HCT116 (cell line): Measurements from ENCODE around the gene ZNF282. TPM values are rescaled to one million over a fixed set of nuclear protein-coding genes. Genes with fewer than 3 reads are reported as not detected.
A peak's percentile ranks its signal among the peaks of the same experiment; 100 is the strongest.

Experiments used
- ATAC-seq: fragments of 200-7000 bp; cut with Tn5 transposase; 2 replicates; pipeline ENCODE4 v1.9.1; 2020; ENCODE audit warnings: mild to moderate bottlenecking, moderate library complexity
- BruUV-seq: library from RNA; stranded (reverse); fragments of 400-500 nt; replicated peaks from 2 replicates; lab custom pipeline; 2021; lab: Mats Ljungman, UMichigan
- CTCF ChIA-PET: fragments of 300-600 bp; sonication (Branson Sonifier 250); formaldehyde crosslinking; loops from one replicate; lab custom pipeline; 2021; ENCODE audit warnings: antibody characterized with exemption; lab: Charles Lee
- POLR2A ChIA-PET: fragments of 300-600, 350-600 bp; sonication (Branson Sonifier 250); formaldehyde crosslinking; loops from one replicate; lab custom pipeline; 2021; ENCODE audit warnings: antibody characterized with exemption; lab: Charles Lee
- RAD21 ChIA-PET, 2 experiments: fragments of 300-600 bp; sonication (Branson Sonifier 250); formaldehyde crosslinking; loops; one replicate each; lab custom pipeline; 2023; ENCODE audit warnings: low total read pairs in 2 of 2; ENCODE audit not compliant: uncharacterized antibody in 2 of 2, unreplicated experiment in 2 of 2, low non-redundant PET in 1 of 2; lab: Charles Lee
- DNase-seq: peaks from one replicate; pipeline ENCODE4 v3.0.0-alpha.2; 2010; ENCODE audit warnings: low read depth, low spot score
- H2AFZ ChIP-seq: fragments of 200-600 bp; shearing (Covaris generic), sonication (generic); 2 replicates; pipeline ENCODE4 v1.6.1; 2017; ENCODE audit warnings: low read depth, mixed run types, mixed read lengths, antibody characterized with exemption, low read length; ENCODE audit not compliant: poor library complexity, severe bottlenecking
- H3K27ac ChIP-seq: 2 replicates; pipeline ENCODE4 v1.5.1; 2012; ENCODE audit warnings: low read depth, low read length
- H3K27me3 ChIP-seq: fragments of 200-600 bp; sonication (generic); 2 replicates; pipeline ENCODE4 v1.6.1; 2016; ENCODE audit warnings: mixed run types, low read length, mixed read lengths; ENCODE audit not compliant: insufficient read depth
- H3K36me3 ChIP-seq, 2 experiments: fragments of 200-500 bp in 1 of 2; fragments of 200-600 bp in 1 of 2; sonication (Bioruptor generic) in 1 of 2; sonication (generic) in 1 of 2; 2 replicates each; pipeline versions ENCODE4 v1.5.1 to v1.6.1; 2014 to 2016; ENCODE audit warnings: low read length in 2 of 2, inconsistent platforms in 1 of 2, mixed read lengths in 1 of 2, mixed run types in 1 of 2; ENCODE audit not compliant: insufficient read depth in 2 of 2, control insufficient read depth in 1 of 2
- H3K4me1 ChIP-seq, 2 experiments: fragments of 200-600 bp in 1 of 2; sonication (generic) in 1 of 2; 2 replicates each; pipeline versions ENCODE4 v1.5.1 to v1.6.1; 2012 to 2017; ENCODE audit warnings: low read length in 2 of 2, inconsistent platforms in 1 of 2, mild to moderate bottlenecking in 1 of 2, mixed read lengths in 1 of 2, mixed run types in 1 of 2, moderate library complexity in 1 of 2; ENCODE audit not compliant: insufficient read depth in 2 of 2, control insufficient read depth in 1 of 2
- H3K4me2 ChIP-seq: fragments of 200-600 bp; sonication (generic); 2 replicates; pipeline ENCODE4 v1.6.1; 2017; ENCODE audit warnings: mixed run types, low read length, mixed read lengths
- H3K4me3 ChIP-seq, 2 experiments: fragments of 200-600 bp in 1 of 2; sonication (generic) in 1 of 2; replicated peaks in 1 of 2; 2 replicates each; pipeline ENCODE4 v1.5.1; 2011 to 2016; ENCODE audit warnings: low read length in 2 of 2, control low read depth in 1 of 2, low read depth in 1 of 2, mild to moderate bottlenecking in 1 of 2, mixed read lengths in 1 of 2, mixed run types in 1 of 2
- H3K79me2 ChIP-seq: fragments of 200-600 bp; sonication (generic); 2 replicates; pipeline ENCODE4 v1.6.1; 2017; ENCODE audit warnings: mild to moderate bottlenecking, mixed run types, low read length, moderate library complexity, mixed read lengths; ENCODE audit not compliant: insufficient read depth
- H3K9ac ChIP-seq: fragments of 200-600 bp; sonication (generic); 2 replicates; pipeline ENCODE4 v1.6.1; 2016; ENCODE audit warnings: low read length, mixed read lengths
- H3K9me2 ChIP-seq: fragments of 200-600 bp; sonication (generic), shearing (Covaris generic); 2 replicates; pipeline ENCODE4 v1.6.1; 2017; ENCODE audit warnings: mixed run types, mild to moderate bottlenecking, moderate library complexity; ENCODE audit not compliant: insufficient read depth
- H3K9me3 ChIP-seq, 2 experiments: fragments of 200-500 bp in 1 of 2; fragments of 200-600 bp in 1 of 2; sonication (Bioruptor generic) in 1 of 2; sonication (generic) in 1 of 2; 2 replicates each; pipeline ENCODE4 v1.6.1; 2014 to 2017; ENCODE audit warnings: low read length in 2 of 2, mixed read lengths in 2 of 2, inconsistent platforms in 1 of 2, low read depth in 1 of 2, mild to moderate bottlenecking in 1 of 2, mixed run types in 1 of 2, moderate library complexity in 1 of 2; ENCODE audit not compliant: control insufficient read depth in 1 of 2, insufficient read depth in 1 of 2
- H4K20me1 ChIP-seq: fragments of 200-600 bp; sonication (generic), shearing (Covaris generic); 2 replicates; pipeline ENCODE4 v1.6.1; 2017; ENCODE audit warnings: mixed run types, mild to moderate bottlenecking, moderate library complexity; ENCODE audit not compliant: insufficient read depth
- CBX3 ChIP-seq: IDR thresholded peaks from 2 replicates; pipeline ENCODE4 v1.6.1; 2012; ENCODE audit warnings: low read depth
- FOSL1 ChIP-seq: IDR thresholded peaks from 2 replicates; pipeline ENCODE4 v1.6.1; 2012; ENCODE audit warnings: low read depth
- JUND ChIP-seq: IDR thresholded peaks from 2 replicates; pipeline ENCODE4 v1.6.1; 2012
- RAD21 ChIP-seq: IDR thresholded peaks from 2 replicates; pipeline ENCODE4 v1.6.1; 2012; ENCODE audit warnings: low read depth, mild to moderate bottlenecking
- SP1 ChIP-seq: IDR thresholded peaks from 2 replicates; pipeline ENCODE4 v1.6.1; 2012; ENCODE audit warnings: low read depth
- TCF7L2 ChIP-seq: IDR thresholded peaks from 2 replicates; pipeline ENCODE4 v1.7.0; 2011; ENCODE audit warnings: borderline replicate concordance, inconsistent platforms; ENCODE audit not compliant: insufficient read depth, insufficient read length; ENCODE audit errors: extremely low read depth
- intact Hi-C: fragments of 100-400 bp; cut with micrococcal nuclease; formaldehyde crosslinking; loops from 2 replicates; pipeline ENCODE4 v1.10.0; 2022
- total RNA-seq: library from RNA; stranded (reverse); gene quantifications from one replicate; pipeline ENCODE4 v1.2.1, GENCODE V29; 2021; ENCODE audit not compliant: unreplicated experiment
- TF ChIP-seq, protein P1 (sequence below), 3 experiments: fragments of 200-600 bp in 1 of 3; sonication (generic) in 1 of 3; IDR thresholded peaks in 2 of 3; conservative IDR thresholded peaks in 1 of 3; 2 replicates each; pipeline ENCODE4 v1.5.1; 2012 to 2017; ENCODE audit warnings: low read depth in 2 of 3, low read length in 2 of 3, antibody characterized with exemption in 1 of 3, borderline replicate concordance in 1 of 3, control low read depth in 1 of 3, mild to moderate bottlenecking in 1 of 3, mixed read lengths in 1 of 3, mixed run types in 1 of 3, moderate library complexity in 1 of 3; ENCODE audit not compliant: insufficient read depth in 1 of 3

ZNF282 gene
- total RNA-seq, 1 experiment from 2014 or later: 30.4 TPM

DNA sequence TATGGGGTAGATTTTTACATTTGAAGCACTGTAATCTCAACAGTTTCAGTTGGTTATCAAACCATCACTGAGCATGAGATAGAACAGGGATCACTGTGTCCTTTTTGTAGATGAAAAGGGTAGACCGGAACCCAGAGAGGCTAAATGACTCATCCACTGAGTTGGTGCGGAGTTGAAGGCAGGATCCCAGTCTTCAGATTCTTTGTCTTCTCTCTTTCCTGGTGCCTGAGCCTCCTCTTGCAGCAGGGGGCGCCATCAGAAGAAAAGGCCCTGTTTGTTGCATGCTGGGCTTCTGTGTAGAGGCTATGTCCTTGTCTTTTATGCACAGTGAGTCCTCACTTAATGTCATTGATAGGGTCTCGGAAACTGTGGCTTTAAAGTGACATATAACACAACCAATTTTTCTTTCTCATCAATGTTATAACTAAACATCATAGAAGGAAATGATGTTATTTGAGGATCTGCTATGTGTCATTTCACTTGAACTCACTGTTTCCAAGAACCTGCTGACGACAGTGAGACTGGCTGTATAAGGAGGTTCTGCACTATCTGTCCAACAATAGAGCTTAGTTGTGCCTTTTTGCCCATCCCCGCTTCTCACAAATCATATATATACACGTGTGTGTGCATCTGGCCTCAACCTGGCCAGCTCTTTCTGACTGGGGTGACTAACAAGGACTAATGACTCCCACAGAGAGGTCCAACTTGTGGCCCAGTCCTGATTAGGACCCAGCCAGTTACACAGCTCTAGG, 14.3 kb downstream of the ZNF282 start:
- peak; percentile 12 for TF ChIP-seq TCF7L2
- TF ChIP-seq, protein P1, sequence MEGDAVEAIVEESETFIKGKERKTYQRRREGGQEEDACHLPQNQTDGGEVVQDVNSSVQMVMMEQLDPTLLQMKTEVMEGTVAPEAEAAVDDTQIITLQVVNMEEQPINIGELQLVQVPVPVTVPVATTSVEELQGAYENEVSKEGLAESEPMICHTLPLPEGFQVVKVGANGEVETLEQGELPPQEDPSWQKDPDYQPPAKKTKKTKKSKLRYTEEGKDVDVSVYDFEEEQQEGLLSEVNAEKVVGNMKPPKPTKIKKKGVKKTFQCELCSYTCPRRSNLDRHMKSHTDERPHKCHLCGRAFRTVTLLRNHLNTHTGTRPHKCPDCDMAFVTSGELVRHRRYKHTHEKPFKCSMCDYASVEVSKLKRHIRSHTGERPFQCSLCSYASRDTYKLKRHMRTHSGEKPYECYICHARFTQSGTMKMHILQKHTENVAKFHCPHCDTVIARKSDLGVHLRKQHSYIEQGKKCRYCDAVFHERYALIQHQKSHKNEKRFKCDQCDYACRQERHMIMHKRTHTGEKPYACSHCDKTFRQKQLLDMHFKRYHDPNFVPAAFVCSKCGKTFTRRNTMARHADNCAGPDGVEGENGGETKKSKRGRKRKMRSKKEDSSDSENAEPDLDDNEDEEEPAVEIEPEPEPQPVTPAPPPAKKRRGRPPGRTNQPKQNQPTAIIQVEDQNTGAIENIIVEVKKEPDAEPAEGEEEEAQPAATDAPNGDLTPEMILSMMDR (IDR thresholded peaks at IDR 0.05 in 2 of 3, conservative IDR thresholded peaks at IDR 0.05 in 1 of 3; ENCODE audit: borderline replicate concordance in 1 of 3, insufficient read depth in 1 of 3, low read depth in 2 of 3, low read length in 2 of 3): peak; percentile 68 to 88 (median 77); a peak in 5 of 6 replicates
- TF ChIP-seq SP1: no peak
- peak; percentile 63 for TF ChIP-seq FOSL1
- peak; percentile 63 for TF ChIP-seq RAD21
- TF ChIP-seq CBX3: no peak
- peak; percentile 62; the same call in 1 of the 2 replicates for TF ChIP-seq JUND
- BruUV-seq: no TSS peak
- H3K27me3 ChIP-seq: no peaks in the 10 kb centered on the region
- H3K27ac ChIP-seq: peak overlapping the region; percentile 27; the same call in 1 of the 2 replicates
- no peak overlapping the region; the same call in 1 of the 2 replicates for H3K4me2 ChIP-seq
- no peaks in the 10 kb centered on the region for H3K9me3 ChIP-seq
- H3K4me3 ChIP-seq: no peak overlapping the region
- ChIA-PET POLR2A (no interaction called here), CTCF (no interaction called here), RAD21 (no interaction called here)
- H4K20me1 ChIP-seq: no peaks in the 10 kb centered on the region
- ATAC-seq: peak; percentile 94
- H3K79me2 ChIP-seq: peaks cover 10% of the 10 kb centered on the region
- H2AFZ ChIP-seq: no peak overlapping the region
- H3K9me2 ChIP-seq: no peaks in the 10 kb centered on the region
- DNase-seq: peak; percentile 40
- peaks cover 0 to 10% of the 10 kb centered on the region in 2 experiments; a peak in 3 of 4 replicates for H3K4me1 ChIP-seq
- no peak overlapping the region for H3K9ac ChIP-seq
- intact Hi-C loops: no loop called here
- H3K36me3 ChIP-seq: peaks cover 49 to 68% of the 10 kb centered on the region in 2 experiments
